Stimulated activated CD8-positive, alpha-beta memory T cell treated with anti-CD3 and anti-CD28 coated beads, Interleukin-15, amount 100 ng/mL, for 4 hours (primary cell): ENCODE data around the gene IFIT5.
"Not testable (repeated sequence)": the region's sequence is repeated elsewhere in the genome, so short reads cannot be mapped to it uniquely, and the experiment has no call there.

ENCODE experiments used
- DNase-seq, 2 donors: peaks; one replicate each; pipeline ENCODE4 v3.0.0-alpha.2; 2020; ENCODE audit warnings: low read depth in 2 of 2

The IFIT5 gene

DNA sequence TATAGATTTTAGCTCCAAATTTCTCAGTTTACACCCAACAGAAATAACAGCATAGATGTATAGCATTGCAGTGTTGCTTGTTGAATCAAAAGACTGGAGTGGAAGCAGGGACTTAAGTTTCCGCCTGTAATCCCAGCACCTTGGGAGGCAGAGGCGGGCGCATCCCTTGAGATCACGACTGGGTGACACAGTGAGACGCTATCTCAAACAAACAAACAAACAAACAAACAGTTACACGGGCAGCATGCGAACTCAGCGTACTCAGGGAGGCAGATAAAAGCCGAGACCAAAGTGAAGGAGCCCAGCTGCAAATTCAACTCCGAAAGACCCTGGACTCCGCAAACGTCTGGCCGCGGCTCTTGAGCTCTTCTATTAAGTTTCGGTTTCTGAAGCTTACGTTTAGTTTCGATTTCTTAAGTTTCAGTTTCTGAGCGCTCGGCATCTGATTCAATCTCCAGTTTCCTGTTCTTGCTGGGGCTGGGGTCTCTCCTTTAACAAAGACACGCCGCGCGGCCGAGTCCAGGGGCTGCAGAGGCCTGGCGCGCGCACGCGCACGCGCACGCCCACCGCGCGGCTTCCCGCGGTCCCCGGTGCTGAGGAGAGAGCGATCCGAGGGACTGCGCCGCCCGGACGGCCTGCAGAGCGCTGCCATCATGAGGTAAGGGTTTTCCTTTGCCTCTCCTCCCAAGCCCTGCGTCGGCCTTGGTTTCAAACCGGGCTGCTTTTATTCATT is at the start of gene IFIT5:
Gene IFIT5, plus strand, starts transcription at position 423 of the 733 bp plus-strand sequence. Its CDS starts 231 bp downstream, at position 654.
- DNase-seq = peak; percentile 27 to 42

- DNase-seq = no peak
These were observed 46.8 kb upstream of the IFIT5 start for GRCh38 chr10:89367529-89367928.

DNA sequence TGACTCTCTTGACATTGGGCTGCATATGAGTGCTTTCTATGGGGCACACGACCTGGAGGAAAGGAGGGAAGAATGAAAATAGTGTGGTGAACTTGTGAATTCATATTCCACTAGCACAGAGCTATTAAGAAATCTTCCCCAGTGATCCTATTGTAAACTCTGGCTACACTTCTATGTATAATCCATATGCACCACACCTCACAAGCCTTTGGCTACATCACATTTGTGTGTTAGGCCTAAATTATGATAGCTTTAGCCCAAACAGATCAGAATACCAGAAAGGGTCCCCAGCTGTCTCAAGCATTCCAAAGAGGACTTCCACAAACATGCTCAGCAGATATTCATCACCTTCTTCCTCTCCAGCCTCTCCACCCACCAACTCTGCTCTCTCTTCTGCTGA is 46.2 kb upstream of the IFIT5 start:
- no peak for DNase-seq

- DNase-seq = no peak
These were observed 44.9 kb upstream of the IFIT5 start for GRCh38 chr10:89369156-89370105.

DNA sequence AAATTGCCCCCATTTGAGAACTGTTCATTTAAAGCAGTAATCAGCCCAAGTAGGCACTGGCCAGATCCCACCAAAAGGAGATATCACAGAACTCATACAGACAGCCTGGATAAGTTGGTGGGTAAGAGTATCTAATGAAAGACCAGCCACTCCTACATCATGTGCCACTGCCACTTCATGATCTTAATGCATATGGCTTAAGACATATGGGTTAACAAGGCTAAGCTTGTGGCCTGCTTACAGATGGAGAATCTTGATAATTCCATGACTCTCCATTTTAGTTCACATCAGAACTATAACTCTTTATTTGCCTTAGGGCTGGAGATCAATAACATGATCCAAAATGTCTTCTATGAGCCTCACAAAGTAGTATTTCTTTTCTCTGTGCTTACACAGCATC is 43.3 kb upstream of the IFIT5 start:
- no peak for DNase-seq

GRCh38 chr10:89371987-89372386 is 42.4 kb upstream of the IFIT5 start:
- no peak for DNase-seq

- DNase-seq = no peak
These were observed 40.3 kb upstream of the IFIT5 start for GRCh38 chr10:89373916-89374711.

GRCh38 chr10:89374713-89375141 is 39.6 kb upstream of the IFIT5 start:
- DNase-seq = no peak

DNA sequence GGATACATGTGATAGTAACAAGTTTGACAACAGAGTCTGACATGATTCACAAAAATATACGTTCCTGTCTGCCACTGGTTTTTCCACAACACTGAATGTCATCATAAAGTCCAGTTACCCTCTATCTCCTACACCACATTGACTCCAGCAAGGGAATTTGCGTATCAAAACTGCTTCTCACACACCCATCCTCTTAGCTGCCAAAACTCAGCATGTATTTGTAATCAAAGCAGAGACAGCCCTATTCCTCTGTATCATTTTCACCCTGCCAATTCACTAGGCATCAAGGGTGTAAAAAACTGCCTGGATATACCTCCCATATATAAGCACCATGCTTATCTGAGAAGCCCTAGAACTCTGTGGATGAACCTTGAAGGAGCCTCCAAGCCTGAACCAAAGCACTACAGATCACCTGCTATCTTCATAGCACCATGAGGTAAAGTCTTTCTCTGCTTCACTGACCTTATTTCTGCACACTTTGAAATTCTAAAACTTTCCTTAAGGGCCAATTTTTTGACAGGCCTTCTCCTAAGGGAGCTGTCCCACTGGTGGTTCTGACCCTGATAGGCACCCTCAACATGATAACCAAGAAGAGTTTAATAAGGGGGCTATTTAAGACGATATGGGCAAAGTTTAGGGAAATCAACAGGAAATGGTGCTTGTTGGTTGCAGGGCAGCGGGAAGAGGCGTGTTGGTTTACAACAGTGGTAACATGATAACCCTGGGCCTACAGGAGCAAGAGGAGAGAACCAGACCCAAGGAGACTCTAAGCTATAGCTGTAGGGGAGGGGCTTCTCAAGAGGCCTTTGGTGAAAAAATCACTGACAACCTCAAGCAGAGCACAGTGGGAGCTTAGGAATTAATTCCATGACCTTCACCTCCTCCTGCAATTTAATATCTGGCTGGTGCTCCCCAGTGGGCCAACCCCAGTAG is 36.4 kb upstream of the IFIT5 start, which contains the start of gene IFIT1B:
Gene IFIT1B, plus strand, starts transcription at position 352 of the 933 bp plus-strand sequence. Its CDS starts 80 bp downstream, at position 432.
- no peak for DNase-seq

DNA sequence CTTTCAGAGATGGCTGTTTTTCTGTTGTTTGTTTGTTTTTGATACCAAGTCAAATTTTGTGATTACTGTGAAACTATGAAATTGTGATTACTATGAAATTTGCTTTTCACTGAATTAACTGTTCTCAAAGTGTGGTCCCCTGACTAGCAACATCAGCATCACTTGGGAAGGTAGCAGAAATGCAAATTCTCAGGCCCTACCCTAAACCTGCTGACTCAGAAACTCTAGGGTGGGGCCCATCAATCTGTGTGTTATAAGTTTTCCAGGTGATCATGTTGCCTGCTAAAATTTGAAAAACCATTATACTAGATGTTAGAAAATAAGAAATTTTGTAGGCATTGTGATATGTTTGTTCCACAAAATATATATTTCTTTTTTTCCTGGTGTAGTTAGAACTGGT is 35.3 kb upstream of the IFIT5 start:
- DNase-seq = no peak

DNA sequence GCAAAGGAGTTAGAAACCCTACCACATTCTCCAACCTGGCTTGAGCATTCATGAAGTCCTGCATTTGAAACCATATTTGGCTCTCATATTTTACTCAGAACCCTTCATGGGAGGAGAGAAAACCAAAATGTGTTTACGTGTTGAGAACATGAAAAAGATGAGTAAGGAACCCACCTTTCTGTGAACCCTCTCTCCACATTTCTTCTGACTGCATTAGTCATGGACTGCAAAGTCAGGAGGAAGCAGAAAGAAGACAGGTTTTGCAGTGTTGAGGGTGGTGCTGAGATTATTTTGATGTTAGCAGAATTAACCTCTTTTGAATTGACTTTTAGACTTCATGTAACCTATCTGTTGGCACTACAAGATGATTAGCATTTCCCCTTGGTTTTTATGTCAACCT is 31.6 kb upstream of the IFIT5 start:
- DNase-seq = no peak

GRCh38 chr10:89384474-89385340 is 29.7 kb upstream of the IFIT5 start:
- no peak for DNase-seq

DNA sequence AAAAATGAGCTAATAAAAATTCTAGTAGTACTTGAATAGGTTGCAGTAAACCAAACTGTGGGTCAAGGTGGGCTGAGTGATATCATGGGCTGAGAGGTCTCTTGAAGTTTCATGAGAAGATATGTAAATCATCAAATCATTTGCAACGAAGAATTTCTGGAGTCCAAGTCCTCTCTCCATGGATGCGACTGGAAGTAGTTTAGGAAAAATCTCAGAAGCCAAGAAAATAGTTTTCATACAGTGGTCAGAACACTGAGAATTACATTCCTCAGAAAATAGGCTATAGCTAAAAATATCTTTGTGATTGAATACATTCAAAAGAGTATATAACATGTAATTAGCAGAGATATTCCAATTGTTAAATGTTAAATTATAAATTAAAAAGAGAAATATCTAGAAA is 25.6 kb upstream of the IFIT5 start:
- no peak for DNase-seq

GRCh38 chr10:89389254-89389653 is 25.1 kb upstream of the IFIT5 start:
- no peak for DNase-seq

GRCh38 chr10:89390476-89391225 is 23.7 kb upstream of the IFIT5 start:
- no peak for DNase-seq

DNA sequence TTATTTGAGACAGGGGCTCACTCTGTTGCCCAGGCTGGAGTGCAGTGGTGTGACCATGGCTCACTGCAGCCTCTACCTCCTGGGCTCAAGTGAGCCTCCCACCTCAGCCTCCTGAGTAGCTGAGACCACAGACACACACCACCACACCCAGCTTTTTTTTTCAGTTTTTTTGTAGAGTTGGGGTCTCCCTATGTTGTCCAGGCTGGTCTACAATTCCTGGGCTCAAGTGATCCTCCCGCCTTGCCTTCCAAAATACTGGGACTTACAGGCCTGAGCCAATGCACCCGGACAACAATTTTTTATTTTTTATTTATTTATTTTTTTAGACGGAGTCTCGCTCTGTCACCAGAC is 23.2 kb upstream of the IFIT5 start:
- not testable (repeated sequence) for DNase-seq

GRCh38 chr10:89391907-89392756 is 22.2 kb upstream of the IFIT5 start, which contains the start of gene IFIT1:
Gene IFIT1 (plus strand): TSS chr10:89392623. CDS start chr10:89392713, 90 bp downstream.
- peak in 1 of 2 donors; percentile 20 for DNase-seq

GRCh38 chr10:89392974-89393373 is 21.4 kb upstream of the IFIT5 start:
- DNase-seq = no peak
